NCI-H774 (cell line): ENCODE data around the gene KRTAP3-3.

Source experiments
- DNase-seq: peaks from one replicate; lab custom pipeline; 2025; lab: John Stamatoyannopoulos, UW

Gene KRTAP3-3

DNA sequence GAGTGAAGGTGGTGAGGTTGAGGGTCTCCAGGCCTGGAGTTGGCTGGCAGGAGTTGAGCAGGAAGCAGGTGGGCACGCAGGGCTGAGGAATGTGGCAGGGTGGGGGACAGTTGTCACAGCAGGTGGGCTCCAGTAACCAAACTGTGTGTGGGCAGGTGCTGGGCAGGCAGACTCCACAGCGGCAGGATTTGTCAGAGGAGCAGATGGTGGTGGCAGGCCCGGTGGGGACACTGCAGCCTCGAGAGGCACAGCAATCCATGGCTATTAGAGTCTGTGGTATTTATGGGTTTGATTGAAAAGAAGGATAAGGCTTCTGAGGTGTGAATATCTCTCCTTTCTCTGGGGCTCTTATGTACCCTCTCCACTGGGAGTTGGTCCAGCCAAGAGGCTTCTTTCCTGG lies at the start of gene KRTAP3-3:
KRTAP3-3 (minus strand) TSS at position 326 of the 400 bp plus-strand sequence; CDS start at position 259, 67 bp downstream.
- DNase-seq, result peak; percentile 58

DNA sequence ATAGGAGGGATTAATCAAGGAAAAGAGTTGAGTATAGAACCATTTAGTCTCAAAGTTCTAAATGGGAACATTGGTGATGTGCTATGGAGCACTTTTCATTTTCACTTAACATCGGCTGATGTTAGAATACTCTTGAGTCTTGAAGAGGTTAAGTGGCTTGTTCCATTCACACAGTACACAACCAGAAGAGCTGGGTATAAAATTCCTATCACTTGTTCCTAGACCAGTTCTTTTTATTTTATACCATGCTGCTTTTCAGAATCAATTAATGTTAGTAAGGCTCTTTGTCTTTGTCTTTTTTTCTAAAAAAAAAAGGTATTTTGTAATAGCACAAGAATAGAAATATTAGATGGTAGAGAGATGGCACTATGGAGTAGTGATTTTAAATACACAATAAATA lies 49.0 kb upstream of the KRTAP3-3 start:
- no peak for DNase-seq

DNA sequence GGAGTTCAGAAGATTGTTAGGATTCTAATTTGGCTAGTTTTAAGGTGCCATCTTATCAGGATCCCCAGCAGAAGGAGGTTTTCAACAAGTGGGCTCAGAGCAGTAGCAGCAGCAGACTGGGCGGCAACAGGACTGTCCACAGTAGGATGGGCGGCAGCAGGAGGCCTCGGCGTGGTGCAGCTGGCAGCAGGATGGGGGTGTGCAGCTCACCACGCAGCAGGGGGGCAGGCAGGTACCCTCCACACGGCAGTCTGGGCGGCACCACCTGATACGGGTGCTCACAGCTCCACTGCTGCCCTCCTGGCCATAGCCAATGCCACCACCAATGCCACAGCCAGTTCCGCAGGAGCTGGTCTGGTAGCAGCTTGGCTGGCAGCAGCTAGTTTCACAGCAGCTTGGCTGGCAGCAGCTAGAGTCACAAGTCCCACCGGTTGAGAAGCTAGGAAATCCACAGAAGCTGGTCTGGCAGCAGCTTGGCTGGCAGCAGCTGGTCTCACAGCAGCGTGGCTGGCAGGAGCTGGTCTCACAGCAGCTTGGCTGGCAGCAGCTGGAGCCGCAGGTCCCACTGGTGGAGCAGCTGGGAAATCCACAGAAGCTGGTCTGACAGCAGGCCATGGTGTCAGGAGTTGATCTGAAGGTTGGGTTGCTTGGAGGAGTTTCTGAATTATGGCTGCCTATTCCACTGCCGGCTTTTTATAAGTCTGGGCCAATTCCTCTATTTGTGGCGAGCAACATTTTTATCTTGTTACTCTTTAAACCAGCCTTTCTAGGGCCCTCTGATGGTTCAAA lies 47.0 kb upstream of the KRTAP3-3 start, which contains the start of gene KRTAP1-1:
KRTAP1-1 (minus strand) TSS at position 668 of the 789 bp plus-strand sequence; CDS start at position 615, 53 bp downstream.
- peak; percentile 76 for DNase-seq

DNA sequence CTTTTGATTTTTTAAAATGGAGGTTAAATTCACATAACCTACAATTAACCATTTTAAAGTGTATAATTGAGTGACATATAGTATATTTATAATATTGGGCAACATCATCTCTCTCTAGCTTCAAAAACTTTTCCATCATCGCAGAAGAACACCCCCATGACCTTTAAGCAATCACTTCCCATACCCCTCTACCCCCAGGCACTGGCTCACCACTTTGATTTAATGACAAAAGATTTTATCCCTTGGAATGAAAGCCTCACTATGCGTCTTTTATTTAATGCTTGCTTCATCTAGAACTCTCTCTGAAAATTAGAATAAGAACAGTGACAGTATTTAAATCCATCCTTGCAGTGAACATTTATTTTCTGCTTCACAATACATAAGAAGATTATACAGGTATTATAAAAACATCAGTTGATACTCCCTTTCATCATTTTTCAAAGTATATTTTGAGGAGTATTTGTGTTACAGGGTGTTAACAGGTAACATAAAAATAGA lies 43.9 kb upstream of the KRTAP3-3 start:
- DNase-seq, result no peak

DNA sequence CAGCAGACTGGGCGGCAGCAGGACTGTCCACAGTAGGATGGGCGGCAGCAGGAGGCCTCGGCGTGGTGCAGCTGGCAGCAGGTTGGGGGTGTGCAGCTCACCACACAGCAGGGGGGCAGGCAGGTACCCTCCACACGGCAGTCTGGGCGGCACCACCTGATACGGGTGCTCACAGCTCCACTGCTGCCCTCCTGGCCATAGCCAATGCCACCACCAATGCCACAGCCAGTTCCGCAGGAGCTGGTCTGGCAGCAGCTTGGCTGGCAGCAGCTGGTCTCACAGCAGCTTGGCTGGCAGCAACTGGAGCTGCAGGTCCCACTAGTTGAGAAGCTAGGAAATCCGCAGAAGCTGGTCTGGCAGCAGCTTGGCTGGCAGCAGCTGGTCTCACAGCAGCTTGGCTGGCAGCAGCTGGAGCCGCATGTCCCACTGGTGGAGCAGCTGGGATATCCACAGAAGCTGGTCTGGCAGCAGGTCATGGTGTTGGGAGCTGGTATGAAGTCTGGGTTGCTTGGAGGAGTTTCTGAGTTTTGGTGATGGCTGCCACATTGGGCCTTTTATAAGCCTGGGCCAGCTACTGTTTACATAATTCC lies 40.5 kb upstream of the KRTAP3-3 start, which contains the start of gene KRTAP1-3:
KRTAP1-3 (minus strand) TSS at position 529 of the 590 bp plus-strand sequence; CDS start at position 476, 53 bp downstream.
- peak; percentile 90 for DNase-seq

GRCh38 chr17:41029633-41030245 lies 35.8 kb upstream of the KRTAP3-3 start, which contains the start of gene KRTAP1-4:
Gene KRTAP1-4, minus strand, starts transcription at chr17:41030195. Its CDS starts 117 bp downstream, at chr17:41030078.
- DNase-seq, result no peak

- peak; percentile 57 for DNase-seq
Measured at GRCh38 chr17:41026715-41027471, 32.9 kb upstream of the KRTAP3-3 start, which contains the start of gene KRTAP1-5. Gene KRTAP1-5, minus strand, starts transcription at chr17:41027208. Its CDS starts 53 bp downstream, at chr17:41027155.

GRCh38 chr17:41024697-41025096 lies 30.7 kb upstream of the KRTAP3-3 start:
- DNase-seq, result no peak

GRCh38 chr17:41020336-41020735 lies 26.4 kb upstream of the KRTAP3-3 start:
- DNase-seq, result no peak

- DNase-seq, result no peak
Measured at GRCh38 chr17:41019415-41019814, 25.5 kb upstream of the KRTAP3-3 start.

DNA sequence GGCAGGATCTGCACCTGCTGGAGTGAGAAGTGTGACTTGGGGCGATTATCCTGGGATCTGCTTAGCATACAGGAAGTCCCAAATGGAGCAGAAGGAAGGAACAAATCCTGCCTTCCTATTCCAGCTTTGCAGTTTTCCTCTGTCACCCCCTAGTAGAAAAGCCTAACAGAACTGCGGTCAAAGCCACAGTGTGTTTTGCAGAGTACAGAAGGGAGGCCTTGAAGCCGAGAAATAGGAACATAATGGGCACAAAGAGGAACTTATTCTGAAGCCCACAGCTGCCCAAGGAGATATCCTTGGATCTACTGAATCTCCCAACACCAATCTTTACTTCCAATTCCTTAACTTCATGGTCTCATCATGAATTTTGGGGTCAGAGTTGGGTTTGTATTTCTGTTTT lies 24.6 kb upstream of the KRTAP3-3 start:
- no peak for DNase-seq

DNA sequence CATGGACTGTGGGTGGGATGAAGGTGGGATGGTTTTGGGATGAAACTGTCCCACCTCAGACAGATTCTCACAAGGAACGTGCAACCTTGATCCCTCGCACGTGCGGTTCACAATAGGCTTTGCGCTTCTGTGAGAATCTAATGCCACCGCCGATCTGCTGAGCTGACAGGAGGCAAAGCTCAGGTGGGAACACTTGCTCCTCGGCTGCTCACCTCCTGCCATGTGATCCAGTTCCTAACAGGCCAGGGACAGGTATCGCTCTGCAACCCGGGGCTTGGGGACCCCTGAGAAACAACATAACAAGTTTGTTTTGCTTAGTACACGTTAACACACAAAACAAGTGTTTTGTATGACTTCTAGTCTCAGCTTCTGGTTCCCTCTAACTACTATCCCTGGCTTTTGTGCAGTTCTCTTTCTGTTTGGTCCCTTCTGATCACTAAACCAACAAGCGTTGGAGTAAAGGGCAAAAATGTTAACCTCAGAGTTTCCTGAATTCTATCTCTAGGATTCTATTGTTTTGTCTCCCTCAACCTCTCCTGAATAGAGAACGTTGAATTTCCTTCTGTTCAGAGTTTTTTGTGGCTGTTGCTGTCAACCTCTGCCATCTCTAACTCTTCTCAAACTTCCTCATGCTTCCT lies 22.7 kb upstream of the KRTAP3-3 start:
- DNase-seq, result no peak

GRCh38 chr17:41015454-41015853 lies 21.5 kb upstream of the KRTAP3-3 start:
- DNase-seq, result no peak

DNA sequence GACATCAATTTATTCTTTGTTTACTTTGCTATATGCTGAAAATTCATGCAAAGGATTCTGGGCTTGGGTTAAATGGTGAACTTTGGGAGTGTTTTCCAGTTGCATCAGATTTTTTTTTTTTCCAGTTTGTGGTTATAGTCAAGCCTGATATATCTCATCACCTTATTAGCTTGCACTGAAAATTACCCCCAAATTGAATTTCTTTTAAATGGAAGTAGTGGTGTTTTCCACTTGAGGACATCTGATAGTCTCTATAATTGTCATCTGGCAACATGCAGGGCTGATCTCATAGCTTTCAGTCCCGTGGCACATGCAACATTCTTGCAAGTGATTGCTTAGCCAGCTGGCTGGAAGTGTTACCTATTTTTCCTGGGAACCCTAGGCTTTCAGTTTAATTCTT lies 19.6 kb upstream of the KRTAP3-3 start:
- no peak for DNase-seq

GRCh38 chr17:41013181-41013580 lies 19.2 kb upstream of the KRTAP3-3 start:
- no peak for DNase-seq

DNA sequence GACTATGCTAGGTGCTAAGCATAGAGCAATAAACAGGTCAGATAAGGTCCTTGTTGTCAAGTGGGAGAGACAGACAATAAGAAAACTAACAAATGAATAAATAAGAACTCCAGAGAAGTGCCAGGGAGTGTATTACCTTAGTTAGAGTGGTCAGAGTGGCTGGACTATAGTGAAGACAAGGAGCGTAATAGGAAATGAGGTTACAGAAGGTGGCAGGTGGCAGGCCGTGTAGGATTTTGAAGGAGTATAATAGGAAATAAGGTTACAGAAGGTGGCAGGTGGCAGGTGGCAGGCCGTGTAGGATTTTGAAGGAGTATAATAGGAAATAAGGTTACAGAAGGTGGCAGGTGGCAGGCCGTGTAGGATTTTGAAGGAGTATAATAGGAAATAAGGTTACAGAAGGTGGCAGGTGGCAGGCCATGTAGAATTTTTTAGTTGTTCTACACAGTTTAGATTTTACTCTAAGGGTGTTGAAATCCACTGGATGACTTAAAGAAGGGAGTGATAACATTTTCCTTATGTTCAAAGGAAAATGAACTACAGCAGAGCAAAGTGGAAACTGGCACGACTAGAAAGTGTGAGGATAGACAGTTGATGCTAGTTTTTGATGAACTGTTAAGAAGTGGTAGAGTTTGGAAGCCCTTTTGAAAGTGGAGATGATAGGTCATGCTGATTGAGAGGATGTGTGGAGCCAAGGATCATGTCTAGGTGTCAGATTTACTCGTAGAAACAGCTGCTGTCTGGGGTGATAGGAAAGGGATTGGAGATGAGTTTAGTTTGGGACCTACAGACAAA lies 18.6 kb upstream of the KRTAP3-3 start:
- peak; percentile 25 for DNase-seq

- DNase-seq, result no peak
Measured at GRCh38 chr17:41010441-41010840, 16.5 kb upstream of the KRTAP3-3 start.

GRCh38 chr17:41009936-41010335 lies 16.0 kb upstream of the KRTAP3-3 start:
- DNase-seq, result no peak

DNA sequence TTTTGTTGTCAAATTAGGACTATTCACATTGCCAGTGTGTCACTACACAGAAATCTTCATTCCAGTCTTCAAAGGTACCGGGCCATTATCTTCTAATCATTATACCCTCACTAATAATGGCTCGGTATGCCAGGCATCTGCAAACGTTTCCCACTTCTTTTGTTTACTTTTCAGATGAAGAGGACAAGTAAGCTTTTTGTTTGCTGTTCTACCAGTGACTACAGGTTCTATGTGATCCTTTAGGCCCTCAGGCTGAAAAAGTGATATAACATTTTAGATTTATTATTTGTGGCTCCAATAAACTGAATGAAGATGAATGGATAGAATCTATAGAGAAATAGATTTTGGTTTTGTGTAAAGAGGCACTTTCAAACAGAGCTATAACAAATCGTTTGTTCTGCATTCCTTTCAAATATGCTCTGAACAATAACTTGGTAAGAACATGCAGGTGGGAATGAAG lies 15.4 kb upstream of the KRTAP3-3 start:
- peak; percentile 75 for DNase-seq

DNA sequence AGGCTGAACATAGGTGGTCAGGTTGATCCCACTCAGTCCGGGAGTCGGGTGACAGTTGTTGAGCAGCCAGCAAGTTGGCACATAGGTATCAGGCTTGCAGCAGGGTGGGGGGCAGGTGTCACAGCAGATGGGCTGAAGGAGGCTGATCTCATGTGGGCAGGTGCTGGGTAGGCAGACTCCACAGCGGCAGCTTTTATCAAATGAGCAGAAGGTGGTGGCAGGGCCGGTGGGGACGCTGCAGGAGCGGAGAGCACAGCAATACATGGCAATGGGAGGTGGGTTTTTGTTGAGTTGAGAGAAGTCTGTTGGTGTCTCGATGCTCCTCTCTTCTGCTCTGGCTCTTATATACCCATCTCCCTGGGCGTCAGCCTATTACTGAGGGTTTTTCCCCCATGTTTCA lies 14.8 kb upstream of the KRTAP3-3 start, which contains the start of gene KRTAP3-1:
KRTAP3-1 (minus strand) TSS at position 318 of the 400 bp plus-strand sequence; CDS start at position 264, 54 bp downstream.
- peak; percentile 82 for DNase-seq
